Vagina (tissue), 2 donors: ENCODE data around the gene GALNT2.

Experiments
- CTCF ChIP-seq, 3 experiments: fragments of 450-650 bp in 2 of 3; fragments of 200-600 bp in 1 of 3; sonication (generic) in 1 of 3; IDR thresholded peaks; one replicate each; pipeline ENCODE4 v1.5.1; 2017 to 2019; ENCODE audit warnings: antibody characterized with exemption in 3 of 3, mild to moderate bottlenecking in 2 of 3, moderate library complexity in 2 of 3
- POLR2A ChIP-seq, 2 donors: fragments of 450-650 bp; IDR thresholded peaks; one replicate each; pipeline ENCODE4 v1.6.1; 2017; ENCODE audit warnings: antibody characterized with exemption in 2 of 2, mild to moderate bottlenecking in 2 of 2, moderate library complexity in 2 of 2
- POLR2AphosphoS5 ChIP-seq, 2 donors: sonication (generic); formaldehyde crosslinking; IDR thresholded peaks; one replicate each; pipeline ENCODE4 v1.9.0; 2017; ENCODE audit warnings: antibody characterized with exemption in 2 of 2, mild to moderate bottlenecking in 2 of 2, low read depth in 1 of 2; ENCODE audit not compliant: insufficient read depth in 1 of 2

DNA sequence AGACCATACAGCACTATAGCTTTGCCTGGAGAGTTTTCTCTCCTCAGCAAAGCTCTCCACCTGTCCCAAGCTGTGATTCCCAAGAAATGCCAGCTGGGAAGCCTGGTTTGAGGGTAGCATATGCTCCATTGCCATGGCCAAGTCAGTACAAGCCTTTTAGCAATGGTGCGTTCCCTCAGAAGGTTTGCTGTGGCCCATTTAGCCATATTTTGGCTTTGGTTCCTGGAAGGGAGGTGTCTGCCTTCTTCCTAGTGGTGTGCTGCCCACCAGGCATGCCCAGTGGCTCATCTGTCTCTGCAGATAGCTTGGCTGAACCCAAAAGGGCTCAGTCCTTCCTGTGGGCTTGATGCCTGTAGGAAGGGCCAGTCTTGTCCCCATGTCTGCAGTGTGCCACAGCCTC is 32.4 kb downstream of the GALNT2 start:
- no peak for TF ChIP-seq CTCF (IDR thresholded peaks at IDR 0.05)
- TF ChIP-seq POLR2A (IDR thresholded peaks at IDR 0.05), result no peak
- no peak for TF ChIP-seq POLR2AphosphoS5 (IDR thresholded peaks at IDR 0.05; ENCODE audit: insufficient read depth in 1 of 2, low read depth in 1 of 2)
